IPS DF 6.9 (cell line): ENCODE results near the gene CCDC141.
"Not testable (repeated sequence)": the region's sequence is repeated elsewhere in the genome, so short reads cannot be mapped to it uniquely, and the experiment has no call there.

Source experiments
- DNase-seq: peaks from one replicate; pipeline ENCODE4 v3.0.0-alpha.2; 2013; ENCODE audit warnings: low read depth, low spot score
- H3K27ac ChIP-seq: one replicate; pipeline ENCODE4 v1.5.1; 2013; ENCODE audit warnings: low read length, control low read depth
- H3K27me3 ChIP-seq: 2 replicates; pipeline ENCODE4 v1.6.1; 2013; ENCODE audit warnings: mild to moderate bottlenecking, low read length; ENCODE audit not compliant: control insufficient read depth, insufficient read depth
- H3K36me3 ChIP-seq: 2 replicates; pipeline ENCODE4 v1.6.1; 2013; ENCODE audit warnings: low read length; ENCODE audit not compliant: control insufficient read depth, insufficient read depth
- H3K4me1 ChIP-seq: 2 replicates; pipeline ENCODE4 v1.6.1; 2013; ENCODE audit warnings: low read length; ENCODE audit not compliant: control insufficient read depth, insufficient read depth
- H3K4me3 ChIP-seq: 2 replicates; pipeline ENCODE4 v1.5.1; 2013; ENCODE audit warnings: mild to moderate bottlenecking, low read length
- H3K9me3 ChIP-seq: 2 replicates; pipeline ENCODE4 v1.6.1; 2013; ENCODE audit warnings: low read length, inconsistent platforms; ENCODE audit not compliant: control insufficient read depth, insufficient read depth
- WGBS: extraction: QIAGEN DNeasy Blood & Tissue Kit; methylation state at CpG from one replicate; pipeline ENCODE4 v1.1.7; 2013; ENCODE audit warnings: mixed read lengths, missing lambda C conversion rate; ENCODE audit not compliant: insufficient read length, insufficient coverage; 5-methylcytosine and 5-hydroxymethylcytosine counted together

The CCDC141 gene

GRCh38 chr2:179037807-179038206, 12.1 kb downstream of the CCDC141 start:
- Histone ChIP-seq H3K4me3 (no peak overlapping the region), H3K9me3 (no peaks in the 10 kb centered on the region), H3K27me3 (no peaks in the 10 kb centered on the region), H3K27ac (no peak overlapping the region), H3K36me3 (no peaks in the 10 kb centered on the region), H3K4me1 (0 out of 2 replicates have a peak, but pooled peaks cover 1% of the 10 kb centered on the region)
- no CpG with 5 or more reads among the region's 4 CpGs for WGBS
- DNase-seq = no peak

DNA sequence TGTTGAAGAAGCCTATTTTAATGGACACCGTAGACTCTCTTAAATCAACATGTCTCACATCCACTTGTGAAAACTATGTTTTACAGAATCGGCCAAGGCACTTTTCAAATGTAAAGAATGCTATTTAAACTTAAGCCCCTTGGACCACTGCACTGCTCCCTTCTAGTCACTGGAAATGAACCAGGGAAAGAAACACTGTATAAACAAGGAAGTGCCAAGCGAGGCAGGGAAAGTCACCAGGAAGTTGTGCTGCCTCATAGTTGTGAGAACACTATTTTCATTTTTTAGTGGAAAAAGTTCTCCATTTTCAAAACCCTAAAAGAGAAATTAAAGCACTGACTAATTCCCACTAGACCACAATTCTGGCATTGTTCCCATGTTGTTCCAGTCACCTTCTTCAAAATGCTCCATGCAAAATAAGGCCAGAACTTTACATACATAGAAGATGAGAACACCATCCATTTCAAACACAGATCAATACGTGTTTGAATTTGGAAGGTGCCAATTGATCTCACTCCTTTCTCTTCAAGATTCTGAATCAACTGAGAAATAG, 13.5 kb downstream of the CCDC141 start:
- H3K4me1 ChIP-seq = 0 out of 2 replicates have a peak, but pooled peaks cover 1% of the 10 kb centered on the region
- H3K27ac ChIP-seq = no peak overlapping the region
- H3K27me3 ChIP-seq = no peaks in the 10 kb centered on the region
- no peaks in the 10 kb centered on the region for H3K36me3 ChIP-seq
- no CpG with 5 or more reads among the region's 4 CpGs for WGBS
- H3K9me3 ChIP-seq = no peaks in the 10 kb centered on the region
- no peak for DNase-seq
- H3K4me3 ChIP-seq = no peak overlapping the region

DNA sequence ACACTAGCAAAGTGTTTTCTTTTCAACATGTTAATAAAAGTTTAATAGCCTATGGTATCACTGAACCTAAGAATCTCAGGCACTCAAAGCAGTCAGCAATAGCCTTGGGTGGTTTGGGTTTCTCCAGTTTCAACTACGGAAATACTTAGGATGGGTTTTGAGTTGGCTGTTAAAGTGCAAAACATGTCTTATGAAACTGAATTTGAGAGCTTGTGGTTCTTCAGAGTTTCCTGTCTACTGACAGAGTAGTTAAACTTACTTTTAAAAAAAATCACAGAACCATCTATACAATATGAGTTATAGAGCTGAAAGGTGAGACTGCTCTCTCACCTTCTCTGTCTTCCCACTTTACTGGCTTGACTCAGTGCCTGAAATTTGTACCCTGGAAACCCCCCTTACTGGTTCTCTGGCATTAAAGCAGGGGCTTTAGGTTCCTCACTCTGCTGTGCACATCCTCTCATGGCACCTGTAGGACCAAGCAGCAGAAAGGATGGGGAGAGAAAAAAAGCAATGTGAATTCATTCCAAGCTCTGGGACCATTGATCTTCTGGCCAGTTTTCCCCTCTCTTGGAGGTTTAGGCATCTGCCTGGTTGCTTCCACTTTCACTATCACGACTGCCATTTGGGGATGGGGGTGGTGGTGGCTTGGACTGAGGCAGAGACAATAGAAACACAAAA, 18.1 kb downstream of the CCDC141 start:
- H3K27ac ChIP-seq = no peak overlapping the region
- DNase-seq = no peak
- H3K4me3 ChIP-seq = no peak overlapping the region
- no peaks in the 10 kb centered on the region for H3K27me3 ChIP-seq
- H3K36me3 ChIP-seq = peaks cover 3% of the 10 kb centered on the region; the same call in 1 of the 2 replicates
- no CpG with 5 or more reads among the region's 2 CpGs for WGBS
- 0 out of 2 replicates have a peak, but pooled peaks cover under 1% of the 10 kb centered on the region for H3K4me1 ChIP-seq
- H3K9me3 ChIP-seq = no peaks in the 10 kb centered on the region; the same call in 1 of the 2 replicates

- DNase-seq = no peak
- Histone ChIP-seq H3K4me1 (no peaks in the 10 kb centered on the region), H3K4me3 (no peak overlapping the region), H3K27me3 (no peaks in the 10 kb centered on the region), H3K9me3 (no peaks in the 10 kb centered on the region; the same call in 1 of the 2 replicates), H3K36me3 (peaks cover 4% of the 10 kb centered on the region; the same call in 1 of the 2 replicates), H3K27ac (no peak overlapping the region)
- no CpG with 5 or more reads among the region's 2 CpGs for WGBS
These were observed 25.5 kb downstream of the CCDC141 start for GRCh38 chr2:179024445-179024844.

DNA sequence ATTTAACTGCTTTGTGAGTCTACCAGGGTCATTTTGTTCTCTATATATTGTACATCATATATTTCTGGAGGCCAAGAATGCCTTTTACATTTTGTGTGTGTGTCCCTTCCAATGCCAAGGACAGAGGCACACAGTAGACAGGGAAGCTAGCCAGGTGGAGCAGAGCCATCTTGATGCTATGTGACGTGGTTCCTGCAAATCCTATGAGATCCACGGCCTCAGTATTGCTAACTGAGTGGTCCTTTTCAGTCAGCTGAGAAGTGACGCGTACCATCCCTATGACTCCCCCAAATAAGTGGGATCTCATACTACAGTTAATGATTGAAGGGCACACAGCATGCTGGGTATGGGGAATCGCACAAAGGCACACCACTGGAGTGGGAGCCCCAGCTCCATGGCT, 27.3 kb downstream of the CCDC141 start:
- Histone ChIP-seq H3K9me3 (no peaks in the 10 kb centered on the region; the same call in 1 of the 2 replicates), H3K4me3 (no peak overlapping the region), H3K36me3 (peaks cover 4% of the 10 kb centered on the region; the same call in 1 of the 2 replicates), H3K27me3 (no peaks in the 10 kb centered on the region), H3K4me1 (no peaks in the 10 kb centered on the region), H3K27ac (no peak overlapping the region)
- no CpG with 5 or more reads among the region's 5 CpGs for WGBS
- no peak for DNase-seq

DNA sequence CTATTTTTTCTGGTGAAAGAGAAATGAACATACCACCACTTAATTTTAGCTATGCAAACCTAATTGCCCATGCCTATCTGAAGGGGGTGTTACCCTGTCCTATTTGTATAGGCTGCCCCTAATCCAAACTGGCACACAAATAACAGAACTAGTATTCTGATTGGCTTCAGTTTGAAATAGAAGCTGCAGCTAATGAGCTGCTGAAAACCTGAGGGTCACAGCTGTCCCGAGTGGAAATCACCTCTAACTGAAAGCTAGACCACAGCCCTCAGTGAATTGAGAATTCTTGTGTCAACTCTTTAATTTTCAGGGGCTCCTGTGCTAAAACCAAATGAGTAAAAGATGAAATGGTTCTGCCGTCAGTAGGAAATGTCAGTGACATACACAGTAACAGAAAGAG, 28.7 kb downstream of the CCDC141 start:
- H3K4me1 ChIP-seq = no peaks in the 10 kb centered on the region
- no peak overlapping the region for H3K4me3 ChIP-seq
- no peaks in the 10 kb centered on the region for H3K9me3 ChIP-seq
- no CpG with 5 or more reads among the region's 2 CpGs for WGBS
- H3K36me3 ChIP-seq = no peaks in the 10 kb centered on the region
- H3K27ac ChIP-seq = no peak overlapping the region
- no peak for DNase-seq
- no peaks in the 10 kb centered on the region for H3K27me3 ChIP-seq

GRCh38 chr2:179020156-179020750, 29.7 kb downstream of the CCDC141 start:
- Histone ChIP-seq H3K4me3 (no peak overlapping the region), H3K9me3 (no peaks in the 10 kb centered on the region), H3K36me3 (no peaks in the 10 kb centered on the region), H3K4me1 (no peaks in the 10 kb centered on the region), H3K27ac (no peak overlapping the region), H3K27me3 (no peaks in the 10 kb centered on the region)
- WGBS = no CpG with 5 or more reads among the region's 3 CpGs
- DNase-seq = peak; percentile 47

DNA sequence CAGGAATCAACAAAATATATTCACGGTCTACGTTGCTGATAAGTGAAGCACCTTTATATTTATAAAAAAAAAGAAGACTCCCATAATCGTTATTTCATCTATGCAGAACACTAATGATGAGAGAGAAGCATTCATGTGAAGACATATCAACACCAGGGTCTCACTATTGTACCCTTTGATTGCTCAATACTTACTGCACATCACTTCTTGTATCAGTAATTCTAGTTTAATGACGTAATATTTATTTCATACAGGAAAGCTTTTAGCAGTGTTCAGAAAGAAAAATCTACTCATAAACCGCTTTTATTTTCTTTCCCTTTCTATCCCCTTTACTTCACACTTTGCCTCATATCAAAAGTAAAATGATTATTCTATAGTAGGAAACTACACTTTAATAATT, 30.7 kb downstream of the CCDC141 start:
- Histone ChIP-seq H3K36me3 (no peaks in the 10 kb centered on the region), H3K9me3 (no peaks in the 10 kb centered on the region), H3K27me3 (no peaks in the 10 kb centered on the region), H3K4me3 (no peak overlapping the region), H3K27ac (no peak overlapping the region), H3K4me1 (no peaks in the 10 kb centered on the region)
- WGBS = 100% methylated on average over 1 of the region's 5 CpGs
- DNase-seq = no peak

- DNase-seq = no peak
- no peaks in the 10 kb centered on the region for H3K9me3 ChIP-seq
- no peaks in the 10 kb centered on the region for H3K27me3 ChIP-seq
- H3K4me1 ChIP-seq = no peaks in the 10 kb centered on the region
- H3K36me3 ChIP-seq = no peaks in the 10 kb centered on the region
- no CpG with 5 or more reads among the region's 3 CpGs for WGBS
- no peak overlapping the region for H3K27ac ChIP-seq
- H3K4me3 ChIP-seq = no peak overlapping the region
These were observed 32.1 kb downstream of the CCDC141 start for GRCh38 chr2:179017773-179018357.

GRCh38 chr2:179014189-179014588, 35.7 kb downstream of the CCDC141 start:
- not testable (repeated sequence) for H3K9me3 ChIP-seq, H3K27me3 ChIP-seq, H3K4me1 ChIP-seq, H3K27ac ChIP-seq, DNase-seq, H3K36me3 ChIP-seq, H3K4me3 ChIP-seq
- WGBS = no CpG with 5 or more reads among the region's 3 CpGs
